Fibroblast of peridontal ligament (primary cell): Measurements from ENCODE around the gene ALPP.
"Not testable (repeated sequence)": the region's sequence is repeated elsewhere in the genome, so short reads cannot be mapped to it uniquely, and the experiment has no call there.

Experiments
- DNase-seq: peaks from one replicate; pipeline ENCODE4 v3.0.0-alpha.2; 2010; ENCODE audit errors: extremely low read depth

Gene ALPP

DNA sequence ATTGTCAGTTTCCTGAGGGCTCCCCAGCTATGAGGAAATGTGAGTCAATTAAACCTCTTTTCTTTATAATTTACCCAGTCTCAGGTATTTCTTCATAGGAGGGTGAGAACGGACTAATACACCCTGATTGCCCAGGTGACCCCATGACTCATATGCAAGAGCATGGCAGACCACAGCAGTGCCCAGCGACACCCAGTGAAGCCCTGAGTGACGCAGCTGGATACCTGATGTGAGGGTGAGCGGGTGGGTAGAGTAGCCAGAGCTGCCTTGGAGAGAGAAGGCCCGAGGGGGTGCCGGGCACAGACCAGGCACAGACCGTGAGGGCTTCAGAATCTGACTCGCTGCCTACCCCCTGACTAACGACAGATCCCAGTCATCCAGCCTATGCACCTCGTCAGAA is 43.5 kb downstream of the ALPP start:
- no peak for DNase-seq

GRCh38 chr2:232422996-232423395 is 44.4 kb downstream of the ALPP start:
- not testable (repeated sequence) for DNase-seq

DNA sequence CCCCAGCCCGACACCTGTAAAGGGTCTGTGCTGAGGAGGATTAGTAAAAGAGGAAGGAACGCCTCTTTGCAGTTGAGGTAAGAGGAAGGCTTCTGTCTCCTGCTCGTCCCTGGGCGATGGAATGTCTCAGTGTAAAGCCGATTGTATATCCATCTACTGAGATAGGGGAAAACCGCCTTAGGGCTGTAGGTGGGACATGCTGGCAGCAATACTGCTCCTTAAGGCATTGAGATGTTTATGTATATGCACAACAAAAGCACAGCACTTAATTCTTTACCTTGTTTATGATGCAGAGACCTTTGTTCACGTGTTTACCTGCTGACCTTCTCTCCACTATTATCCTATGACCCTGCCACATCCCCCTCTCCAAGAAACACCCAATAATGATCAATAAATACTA is 44.9 kb downstream of the ALPP start:
- not testable (repeated sequence) for DNase-seq

DNA sequence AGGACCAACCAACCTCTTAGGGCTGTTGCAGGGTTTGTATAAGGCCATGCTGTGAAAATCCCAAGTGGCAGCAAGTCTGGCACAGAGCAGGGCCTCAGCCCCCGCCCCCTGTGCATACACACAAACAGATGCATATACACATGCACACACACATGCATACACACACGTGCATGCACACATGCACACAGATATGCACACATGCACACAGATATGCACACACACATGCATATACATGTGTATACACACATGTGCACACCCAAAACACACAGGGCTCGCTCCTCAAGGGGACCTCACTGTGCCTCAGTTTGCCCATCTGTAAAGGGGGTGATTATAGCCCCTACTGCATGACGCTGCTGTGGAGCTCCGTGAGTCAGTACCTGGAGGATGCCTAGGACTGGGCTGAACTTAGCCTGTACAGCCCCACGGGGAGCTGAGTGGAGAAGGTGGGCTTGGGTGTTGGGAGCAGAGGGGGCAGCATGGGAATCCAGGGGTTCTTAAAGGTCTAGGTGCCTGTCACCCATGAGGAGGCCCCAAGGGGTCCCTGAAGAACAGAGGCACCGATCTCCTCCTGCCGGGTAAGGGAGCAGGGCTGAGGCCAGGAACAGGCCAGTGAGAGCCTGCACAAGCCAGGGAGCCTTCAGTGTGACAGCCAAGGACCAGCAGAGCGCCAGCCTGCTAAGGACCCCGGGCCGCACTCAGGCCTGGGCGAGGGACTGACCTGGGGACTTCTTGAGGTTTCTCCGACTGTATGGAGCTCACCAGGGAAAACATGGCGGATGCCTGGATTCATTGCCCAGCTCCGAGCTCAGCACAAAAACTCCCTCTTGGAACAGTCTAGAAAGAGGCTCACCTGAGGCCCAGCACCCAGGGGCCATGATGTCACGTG is 53.4 kb downstream of the ALPP start:
- DNase-seq: no peak
